ENCODE measurements around the gene PPARGC1A. TPM values are rescaled to one million over a fixed set of nuclear protein-coding genes. Genes with fewer than 3 reads are reported as not detected.

PPARGC1A gene
- total RNA-seq, 6 donors from 2014 or later, result 4.6 to 16.8 (median 11.8) TPM

DNA sequence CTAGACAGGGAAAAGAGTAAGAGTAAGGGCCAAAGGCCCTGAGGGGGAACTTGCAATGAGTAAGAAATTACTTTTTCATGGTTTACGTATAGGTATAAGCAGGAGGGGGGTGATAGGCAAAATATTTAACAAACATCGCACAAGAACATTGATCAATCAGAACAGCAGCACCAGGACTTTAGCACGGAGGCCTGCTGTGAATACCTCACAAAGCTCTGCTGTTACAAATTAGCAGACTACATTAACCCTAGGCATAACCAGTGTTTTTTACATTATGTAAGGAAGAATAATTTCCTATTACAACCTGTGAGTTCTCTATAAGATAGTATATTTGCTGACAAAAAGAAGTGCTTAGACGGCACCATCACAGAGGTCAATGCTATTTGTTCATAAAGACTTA, 44.9 kb downstream of the PPARGC1A start:
- Histone ChIP-seq H3K27me3 (no peaks in the 10 kb centered on the region), H3K27ac (no peak overlapping the region), H3K36me3 (no peaks in the 10 kb centered on the region), H3K9me3 (no peaks in the 10 kb centered on the region), H3K4me3 (no peak overlapping the region), H3K4me1 (no peaks in the 10 kb centered on the region)
- 95% methylated on average over 4 of the region's 4 CpGs for WGBS, 2 donors
- ATAC-seq (ENCODE audit: low FRiP score in 2 of 2) (no peak), DNase-seq (no peak)
- TF ChIP-seq, protein P1, sequence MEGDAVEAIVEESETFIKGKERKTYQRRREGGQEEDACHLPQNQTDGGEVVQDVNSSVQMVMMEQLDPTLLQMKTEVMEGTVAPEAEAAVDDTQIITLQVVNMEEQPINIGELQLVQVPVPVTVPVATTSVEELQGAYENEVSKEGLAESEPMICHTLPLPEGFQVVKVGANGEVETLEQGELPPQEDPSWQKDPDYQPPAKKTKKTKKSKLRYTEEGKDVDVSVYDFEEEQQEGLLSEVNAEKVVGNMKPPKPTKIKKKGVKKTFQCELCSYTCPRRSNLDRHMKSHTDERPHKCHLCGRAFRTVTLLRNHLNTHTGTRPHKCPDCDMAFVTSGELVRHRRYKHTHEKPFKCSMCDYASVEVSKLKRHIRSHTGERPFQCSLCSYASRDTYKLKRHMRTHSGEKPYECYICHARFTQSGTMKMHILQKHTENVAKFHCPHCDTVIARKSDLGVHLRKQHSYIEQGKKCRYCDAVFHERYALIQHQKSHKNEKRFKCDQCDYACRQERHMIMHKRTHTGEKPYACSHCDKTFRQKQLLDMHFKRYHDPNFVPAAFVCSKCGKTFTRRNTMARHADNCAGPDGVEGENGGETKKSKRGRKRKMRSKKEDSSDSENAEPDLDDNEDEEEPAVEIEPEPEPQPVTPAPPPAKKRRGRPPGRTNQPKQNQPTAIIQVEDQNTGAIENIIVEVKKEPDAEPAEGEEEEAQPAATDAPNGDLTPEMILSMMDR (IDR thresholded peaks at IDR 0.05), result no peak
- TF ChIP-seq EP300 (IDR thresholded peaks at IDR 0.05), result no peak
- no peak for TF ChIP-seq POLR2AphosphoS5 (IDR thresholded peaks at IDR 0.05)
- TF ChIP-seq POLR2A (IDR thresholded peaks at IDR 0.05), result no peak

DNA sequence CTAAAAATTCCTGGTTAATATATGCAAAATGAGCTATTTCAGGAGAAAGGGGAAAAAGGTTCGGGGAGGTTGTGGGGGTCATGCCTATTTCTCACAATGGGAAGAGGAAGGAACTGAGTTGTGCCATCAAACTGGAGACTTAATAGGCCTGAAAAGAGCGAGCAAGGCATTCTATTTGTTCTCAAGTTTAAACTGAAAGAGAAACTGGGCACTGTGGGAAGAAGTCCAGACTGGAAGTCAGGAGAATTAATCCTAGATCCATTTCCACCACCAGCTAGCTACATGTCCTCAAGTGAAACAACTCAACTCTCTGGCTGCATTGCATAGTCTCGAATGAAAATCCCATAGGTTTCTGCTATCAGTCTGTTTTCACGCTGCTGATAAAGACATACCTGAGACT, 50.6 kb downstream of the PPARGC1A start:
- H3K9me3 ChIP-seq, result no peaks in the 10 kb centered on the region
- ATAC-seq (ENCODE audit: low FRiP score in 2 of 2), result no peak
- H3K27me3 ChIP-seq, result no peaks in the 10 kb centered on the region
- DNase-seq, result no peak
- TF ChIP-seq EP300 (IDR thresholded peaks at IDR 0.05), result no peak
- no peak for TF ChIP-seq POLR2AphosphoS5 (IDR thresholded peaks at IDR 0.05)
- no peak for TF ChIP-seq POLR2A (IDR thresholded peaks at IDR 0.05)
- TF ChIP-seq, protein P1 (IDR thresholded peaks at IDR 0.05), result no peak
- no peaks in the 10 kb centered on the region for H3K4me1 ChIP-seq
- 69 to 72% methylated on average over 4 of the region's 4 CpGs for WGBS, 2 donors
- no peaks in the 10 kb centered on the region for H3K36me3 ChIP-seq
- H3K4me3 ChIP-seq, result no peak overlapping the region
- no peak overlapping the region for H3K27ac ChIP-seq

DNA sequence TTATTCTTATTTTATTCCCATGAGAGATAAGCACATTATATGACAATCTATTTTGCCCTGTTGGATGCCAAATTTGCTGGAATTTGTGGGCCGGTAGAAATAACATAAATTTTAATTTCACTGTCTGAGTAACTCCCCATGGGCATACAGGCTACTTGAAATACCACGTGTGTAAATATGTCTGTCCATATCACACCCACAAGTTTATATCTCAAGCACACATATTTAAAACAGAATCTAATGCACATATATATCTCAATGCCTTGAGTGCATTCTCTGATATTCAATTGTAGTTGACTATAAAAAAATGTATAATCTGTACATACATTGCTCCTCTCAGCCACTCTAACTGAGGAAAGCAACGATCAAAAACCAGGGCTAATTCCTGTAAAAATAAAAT, 51.2 kb downstream of the PPARGC1A start:
- 77 to 84% methylated on average over 3 of the region's 3 CpGs for WGBS, 2 donors
- no peak overlapping the region for H3K4me3 ChIP-seq
- ATAC-seq (ENCODE audit: low FRiP score in 2 of 2) (no peak), DNase-seq (no peak)
- H3K27ac ChIP-seq, result no peak overlapping the region
- no peaks in the 10 kb centered on the region for H3K4me1 ChIP-seq
- H3K27me3 ChIP-seq, result no peaks in the 10 kb centered on the region
- no peaks in the 10 kb centered on the region for H3K9me3 ChIP-seq
- TF ChIP-seq POLR2A (IDR thresholded peaks at IDR 0.05), result no peak
- H3K36me3 ChIP-seq, result no peaks in the 10 kb centered on the region

DNA sequence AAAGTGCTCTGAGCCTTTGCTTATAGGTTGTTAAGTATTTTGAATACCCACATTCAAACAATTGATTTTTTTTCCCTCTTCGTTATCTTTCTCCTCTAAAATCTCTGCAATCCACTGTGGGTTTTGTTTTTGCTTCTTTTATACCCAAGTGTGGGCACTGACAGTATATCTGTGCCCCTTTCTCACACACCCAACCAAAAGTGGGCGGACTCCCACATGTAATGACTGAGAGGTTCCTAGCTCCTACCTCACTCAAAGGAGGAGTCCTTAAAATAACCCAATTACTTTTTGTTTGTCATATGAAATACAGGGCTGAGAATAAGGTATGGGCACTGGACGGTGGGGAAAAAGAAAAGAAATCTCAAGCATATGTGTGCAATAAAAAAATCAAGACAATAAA, 51.7 kb downstream of the PPARGC1A start:
- no peaks in the 10 kb centered on the region for H3K4me1 ChIP-seq
- no peaks in the 10 kb centered on the region for H3K9me3 ChIP-seq
- WGBS, 2 donors, result 69 to 88% methylated on average over 3 of the region's 3 CpGs
- DNase-seq (no peak), ATAC-seq (ENCODE audit: low FRiP score in 2 of 2) (no peak)
- no peak overlapping the region for H3K4me3 ChIP-seq
- H3K27ac ChIP-seq, result no peak overlapping the region
- no peaks in the 10 kb centered on the region for H3K27me3 ChIP-seq
- TF ChIP-seq, protein P1 (IDR thresholded peaks at IDR 0.05), result no peak
- TF ChIP-seq EP300 (IDR thresholded peaks at IDR 0.05) (no peak), POLR2AphosphoS5 (IDR thresholded peaks at IDR 0.05) (no peak), POLR2A (IDR thresholded peaks at IDR 0.05) (no peak)
- no peaks in the 10 kb centered on the region for H3K36me3 ChIP-seq

DNA sequence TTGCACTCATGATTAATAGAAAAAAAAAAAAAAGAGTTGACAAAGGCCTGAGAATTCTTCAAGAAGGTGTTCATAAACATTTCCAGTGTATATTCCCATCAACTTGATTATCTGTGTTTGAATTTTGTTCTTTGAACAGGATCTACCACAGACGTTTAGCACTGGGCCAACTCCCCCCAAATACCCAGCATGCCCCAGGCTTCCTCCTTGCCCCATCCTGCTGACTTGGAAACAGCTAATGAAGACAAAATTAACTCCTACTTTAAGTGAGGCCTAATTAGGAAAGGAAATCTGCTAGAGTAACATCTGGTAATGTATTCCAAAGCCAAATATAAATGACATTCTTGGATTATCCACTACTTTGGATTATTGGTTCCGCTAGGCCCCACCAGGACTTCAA, 52.5 kb downstream of the PPARGC1A start:
- 52 to 54% methylated on average over 2 of the region's 2 CpGs for WGBS, 2 donors
- Histone ChIP-seq H3K36me3 (no peaks in the 10 kb centered on the region), H3K4me3 (no peak overlapping the region), H3K27me3 (no peaks in the 10 kb centered on the region), H3K9me3 (no peaks in the 10 kb centered on the region), H3K27ac (no peak overlapping the region), H3K4me1 (no peaks in the 10 kb centered on the region)
- DNase-seq (no peak), ATAC-seq (ENCODE audit: low FRiP score in 2 of 2) (no peak)
- TF ChIP-seq, protein P1 (IDR thresholded peaks at IDR 0.05), result no peak
- no peak for TF ChIP-seq POLR2AphosphoS5 (IDR thresholded peaks at IDR 0.05)
- no peak for TF ChIP-seq POLR2A (IDR thresholded peaks at IDR 0.05)
